Lower leg skin (tissue), 3 donors: Measurements from ENCODE around the gene ERI3.

Experiments
- POLR2A ChIP-seq, 2 donors: fragments of 450-650 bp; IDR thresholded peaks; one replicate each; pipeline ENCODE4 v1.6.1; 2016 to 2017; ENCODE audit warnings: antibody characterized with exemption in 2 of 2, mild to moderate bottlenecking in 1 of 2, moderate library complexity in 1 of 2
- TF ChIP-seq, protein P1 (sequence below), 3 donors: fragments of 450-650 bp; IDR thresholded peaks; one replicate each; pipeline ENCODE4 v1.5.1; 2016; ENCODE audit warnings: antibody characterized with exemption in 3 of 3, mild to moderate bottlenecking in 3 of 3, moderate library complexity in 2 of 3

DNA sequence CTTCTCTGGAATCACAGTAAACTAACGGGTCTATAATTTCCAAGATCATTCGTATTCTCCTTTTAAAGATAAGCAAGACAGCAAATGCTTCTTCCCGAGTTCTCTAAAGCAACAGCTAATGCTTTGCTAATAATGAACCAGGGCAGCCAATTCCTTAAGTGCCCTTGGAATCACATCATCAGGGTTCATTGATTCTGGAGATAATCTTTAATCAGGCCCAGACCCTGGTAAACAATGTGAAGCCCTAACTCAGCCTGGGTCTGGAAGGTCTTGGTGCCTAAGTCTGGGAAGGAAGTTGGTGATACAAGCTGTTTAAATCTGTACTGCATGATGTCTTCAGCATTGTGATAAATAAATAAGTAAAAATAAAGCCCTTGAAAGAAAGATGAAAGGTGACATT, 18.4 kb downstream of the ERI3 start:
- TF ChIP-seq, protein P1, sequence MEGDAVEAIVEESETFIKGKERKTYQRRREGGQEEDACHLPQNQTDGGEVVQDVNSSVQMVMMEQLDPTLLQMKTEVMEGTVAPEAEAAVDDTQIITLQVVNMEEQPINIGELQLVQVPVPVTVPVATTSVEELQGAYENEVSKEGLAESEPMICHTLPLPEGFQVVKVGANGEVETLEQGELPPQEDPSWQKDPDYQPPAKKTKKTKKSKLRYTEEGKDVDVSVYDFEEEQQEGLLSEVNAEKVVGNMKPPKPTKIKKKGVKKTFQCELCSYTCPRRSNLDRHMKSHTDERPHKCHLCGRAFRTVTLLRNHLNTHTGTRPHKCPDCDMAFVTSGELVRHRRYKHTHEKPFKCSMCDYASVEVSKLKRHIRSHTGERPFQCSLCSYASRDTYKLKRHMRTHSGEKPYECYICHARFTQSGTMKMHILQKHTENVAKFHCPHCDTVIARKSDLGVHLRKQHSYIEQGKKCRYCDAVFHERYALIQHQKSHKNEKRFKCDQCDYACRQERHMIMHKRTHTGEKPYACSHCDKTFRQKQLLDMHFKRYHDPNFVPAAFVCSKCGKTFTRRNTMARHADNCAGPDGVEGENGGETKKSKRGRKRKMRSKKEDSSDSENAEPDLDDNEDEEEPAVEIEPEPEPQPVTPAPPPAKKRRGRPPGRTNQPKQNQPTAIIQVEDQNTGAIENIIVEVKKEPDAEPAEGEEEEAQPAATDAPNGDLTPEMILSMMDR (IDR thresholded peaks at IDR 0.05), result no peak
- no peak for TF ChIP-seq POLR2A (IDR thresholded peaks at IDR 0.05)
